Measurements from ENCODE around the gene NTM.

The NTM gene

DNA sequence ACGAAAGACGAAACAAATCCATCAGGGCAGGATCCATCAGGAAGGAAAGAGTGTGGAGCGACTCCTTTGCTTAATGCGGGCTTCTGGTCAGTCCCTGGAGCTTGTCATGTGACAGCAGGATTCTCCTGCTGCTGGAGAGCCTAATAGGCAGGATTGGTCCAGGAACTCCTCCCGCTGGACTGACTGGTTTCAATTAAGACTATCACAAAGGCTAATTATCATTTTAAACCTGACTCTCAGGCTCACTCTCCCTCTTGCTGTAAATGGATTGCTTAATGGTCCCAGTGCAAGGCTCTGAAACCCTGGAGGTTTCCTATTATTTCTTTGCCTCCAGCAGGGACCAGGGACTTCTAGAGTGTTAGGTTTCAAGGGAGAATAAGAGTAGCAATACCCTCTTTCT is 493.8 kb downstream of the NTM start:
- no peaks in the 10 kb centered on the region for H3K4me1 ChIP-seq (ENCODE audit: insufficient read depth, low read length, severe bottlenecking)
- no peaks in the 10 kb centered on the region for H3K27me3 ChIP-seq (ENCODE audit: insufficient read depth, low read length)
- H3F3A ChIP-seq (ENCODE audit: insufficient read depth, low read length): no peaks in the 10 kb centered on the region
- H3K79me2 ChIP-seq (ENCODE audit: insufficient read depth, low read length): no peaks in the 10 kb centered on the region
- no peak overlapping the region for H2AFZ ChIP-seq (ENCODE audit: low read length)
- no peaks in the 10 kb centered on the region for H3K36me3 ChIP-seq (ENCODE audit: insufficient read depth, low read length)
- H3K4me3 ChIP-seq (ENCODE audit: low read depth, low read length, poor library complexity, severe bottlenecking): no peak overlapping the region
- no peak overlapping the region for H3K9ac ChIP-seq (ENCODE audit: low read length)
- H3K9me3 ChIP-seq (ENCODE audit: low read length): no peaks in the 10 kb centered on the region
- H4K20me1 ChIP-seq (ENCODE audit: insufficient read depth, low read length): no peaks in the 10 kb centered on the region
- TF ChIP-seq, protein P1, sequence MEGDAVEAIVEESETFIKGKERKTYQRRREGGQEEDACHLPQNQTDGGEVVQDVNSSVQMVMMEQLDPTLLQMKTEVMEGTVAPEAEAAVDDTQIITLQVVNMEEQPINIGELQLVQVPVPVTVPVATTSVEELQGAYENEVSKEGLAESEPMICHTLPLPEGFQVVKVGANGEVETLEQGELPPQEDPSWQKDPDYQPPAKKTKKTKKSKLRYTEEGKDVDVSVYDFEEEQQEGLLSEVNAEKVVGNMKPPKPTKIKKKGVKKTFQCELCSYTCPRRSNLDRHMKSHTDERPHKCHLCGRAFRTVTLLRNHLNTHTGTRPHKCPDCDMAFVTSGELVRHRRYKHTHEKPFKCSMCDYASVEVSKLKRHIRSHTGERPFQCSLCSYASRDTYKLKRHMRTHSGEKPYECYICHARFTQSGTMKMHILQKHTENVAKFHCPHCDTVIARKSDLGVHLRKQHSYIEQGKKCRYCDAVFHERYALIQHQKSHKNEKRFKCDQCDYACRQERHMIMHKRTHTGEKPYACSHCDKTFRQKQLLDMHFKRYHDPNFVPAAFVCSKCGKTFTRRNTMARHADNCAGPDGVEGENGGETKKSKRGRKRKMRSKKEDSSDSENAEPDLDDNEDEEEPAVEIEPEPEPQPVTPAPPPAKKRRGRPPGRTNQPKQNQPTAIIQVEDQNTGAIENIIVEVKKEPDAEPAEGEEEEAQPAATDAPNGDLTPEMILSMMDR (IDR thresholded peaks at IDR 0.05; ENCODE audit: low read length): no peak
- no peak for TF ChIP-seq EZH2 (IDR thresholded peaks at IDR 0.05; ENCODE audit: borderline replicate concordance, low read length)
- no peak overlapping the region for H3K4me2 ChIP-seq (ENCODE audit: low read length)
- H3K27ac ChIP-seq (ENCODE audit: low read depth, low read length, poor library complexity, severe bottlenecking): no peak overlapping the region
- H3K9me2 ChIP-seq (ENCODE audit: low read depth, low read length): no peaks in the 10 kb centered on the region

DNA sequence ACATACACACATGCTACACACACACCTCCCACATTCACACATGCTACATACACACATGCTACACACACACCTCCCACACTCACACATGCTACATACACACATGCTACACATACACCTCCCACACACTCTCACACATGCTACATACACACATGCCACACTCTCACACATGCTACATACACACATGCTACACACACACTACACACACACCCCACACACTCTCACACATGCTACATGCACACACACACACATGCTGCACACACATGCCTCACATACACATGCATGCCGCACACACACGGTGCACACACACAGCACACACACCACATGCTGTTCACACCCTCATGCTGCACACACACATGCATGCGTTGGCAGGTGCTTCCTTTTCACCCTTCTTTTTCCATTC is 495.4 kb downstream of the NTM start:
- TF ChIP-seq, protein P1 (IDR thresholded peaks at IDR 0.05; ENCODE audit: low read length): no peak
- TF ChIP-seq EZH2 (IDR thresholded peaks at IDR 0.05; ENCODE audit: borderline replicate concordance, low read length): no peak
- Histone ChIP-seq H3K9me3 (ENCODE audit: low read length) (no peaks in the 10 kb centered on the region), H3K9me2 (ENCODE audit: low read depth, low read length) (no peaks in the 10 kb centered on the region), H3K36me3 (ENCODE audit: insufficient read depth, low read length) (no peaks in the 10 kb centered on the region), H2AFZ (ENCODE audit: low read length) (no peak overlapping the region), H4K20me1 (ENCODE audit: insufficient read depth, low read length) (no peaks in the 10 kb centered on the region), H3F3A (ENCODE audit: insufficient read depth, low read length) (no peaks in the 10 kb centered on the region), H3K79me2 (ENCODE audit: insufficient read depth, low read length) (no peaks in the 10 kb centered on the region), H3K27me3 (ENCODE audit: insufficient read depth, low read length) (no peaks in the 10 kb centered on the region), H3K27ac (ENCODE audit: low read depth, low read length, poor library complexity, severe bottlenecking) (no peak overlapping the region), H3K9ac (ENCODE audit: low read length) (no peak overlapping the region), H3K4me3 (ENCODE audit: low read depth, low read length, poor library complexity, severe bottlenecking) (no peak overlapping the region), H3K4me2 (ENCODE audit: low read length) (no peak overlapping the region), H3K4me1 (ENCODE audit: insufficient read depth, low read length, severe bottlenecking) (no peaks in the 10 kb centered on the region)

DNA sequence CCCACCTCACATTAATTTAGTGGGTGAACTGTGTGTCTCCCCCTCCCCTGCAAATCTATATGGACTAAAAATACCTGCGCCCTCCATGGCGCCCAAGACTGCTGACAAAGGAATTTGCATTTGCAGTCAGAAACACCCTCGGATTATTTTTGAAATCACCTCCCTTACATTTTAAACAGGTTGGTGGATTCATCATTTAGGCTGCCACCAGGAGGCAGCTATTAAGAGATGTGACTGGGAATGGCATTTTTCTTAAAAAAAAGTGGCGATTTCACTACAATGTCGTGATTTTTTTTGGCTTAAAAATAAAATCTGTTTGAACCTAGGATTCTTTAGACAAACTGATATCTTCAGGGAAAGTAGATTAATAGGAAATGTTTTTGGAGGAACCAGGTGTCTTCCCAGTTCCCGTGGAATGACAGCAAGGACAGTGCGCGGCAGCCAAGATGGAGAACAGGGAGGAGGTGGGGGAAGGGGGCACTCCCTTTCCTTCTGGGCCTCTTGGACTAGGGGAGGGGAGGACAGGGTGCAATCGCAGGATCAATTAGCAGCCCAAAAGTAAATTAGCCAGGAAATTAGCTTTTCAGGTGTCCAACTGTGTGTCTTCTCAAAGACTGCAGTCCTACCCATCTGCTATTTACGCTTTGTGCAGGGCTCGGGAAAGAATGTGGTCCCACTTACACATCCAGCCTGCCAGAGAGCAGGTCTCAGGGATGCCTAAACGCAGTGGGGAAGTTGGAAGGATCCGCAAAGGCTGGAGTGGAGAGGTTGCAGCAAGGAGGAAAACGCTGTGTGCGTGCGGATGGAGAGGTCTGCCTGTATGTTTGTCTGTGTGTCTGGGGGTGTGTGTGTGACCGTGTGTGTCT is 496.4 kb downstream of the NTM start:
- TF ChIP-seq, protein P1 (IDR thresholded peaks at IDR 0.05; ENCODE audit: low read length): no peak
- TF ChIP-seq EZH2 (IDR thresholded peaks at IDR 0.05; ENCODE audit: borderline replicate concordance, low read length): no peak
- Histone ChIP-seq H3K4me2 (ENCODE audit: low read length) (no peak overlapping the region), H4K20me1 (ENCODE audit: insufficient read depth, low read length) (no peaks in the 10 kb centered on the region), H3K79me2 (ENCODE audit: insufficient read depth, low read length) (no peaks in the 10 kb centered on the region), H2AFZ (ENCODE audit: low read length) (no peak overlapping the region), H3K36me3 (ENCODE audit: insufficient read depth, low read length) (no peaks in the 10 kb centered on the region), H3F3A (ENCODE audit: insufficient read depth, low read length) (no peaks in the 10 kb centered on the region), H3K4me3 (ENCODE audit: low read depth, low read length, poor library complexity, severe bottlenecking) (no peak overlapping the region), H3K9ac (ENCODE audit: low read length) (no peak overlapping the region), H3K9me2 (ENCODE audit: low read depth, low read length) (no peaks in the 10 kb centered on the region), H3K27me3 (ENCODE audit: insufficient read depth, low read length) (no peaks in the 10 kb centered on the region), H3K9me3 (ENCODE audit: low read length) (no peaks in the 10 kb centered on the region), H3K4me1 (ENCODE audit: insufficient read depth, low read length, severe bottlenecking) (no peaks in the 10 kb centered on the region), H3K27ac (ENCODE audit: low read depth, low read length, poor library complexity, severe bottlenecking) (no peak overlapping the region)

All from OCI-LY1 (cell line).